Stomach (tissue), 9 donors: Measurements from ENCODE around the gene CTNNA1. TPM values are rescaled to one million over a fixed set of nuclear protein-coding genes. Genes with fewer than 3 reads are reported as not detected.

Experiments
- DNase-seq, 2 donors: peaks; one replicate each; pipeline versions ENCODE4 v3.0.0 to v3.0.0-alpha.2; 2013 to 2019
- H3K27ac ChIP-seq, 5 donors: fragments of 200-600 bp in 4 of 5; sonication (generic) in 4 of 5; one replicate each; pipeline ENCODE4 v1.5.1; 2013 to 2019; ENCODE audit warnings: mild to moderate bottlenecking in 1 of 5, moderate library complexity in 1 of 5
- H3K27me3 ChIP-seq, 3 donors: fragments of 200-600 bp; sonication (generic); one replicate each; pipeline ENCODE4 v1.5.1; 2017 to 2019; ENCODE audit warnings: mixed run types in 1 of 3
- H3K36me3 ChIP-seq, 4 donors: fragments of 200-600 bp; sonication (generic); 1 replicate in 3 of 4; 2 replicates in 1 of 4; pipeline ENCODE4 v1.5.1; 2016 to 2019
- H3K4me1 ChIP-seq, 4 donors: fragments of 200-600 bp; sonication (generic); one replicate each; pipeline ENCODE4 v1.5.1; 2016 to 2019
- H3K4me3 ChIP-seq, 4 donors: fragments of 200-600 bp; sonication (generic) in 3 of 4; one replicate each; pipeline ENCODE4 v1.5.1; 2016 to 2019; ENCODE audit warnings: mild to moderate bottlenecking in 1 of 4
- H3K9me3 ChIP-seq, 4 donors: fragments of 200-600 bp; sonication (generic); one replicate each; pipeline ENCODE4 v1.5.1; 2016 to 2019
- EP300 ChIP-seq: sonication (generic); formaldehyde crosslinking; IDR thresholded peaks from one replicate; pipeline ENCODE4 v1.6.1; 2017; ENCODE audit warnings: antibody characterized with exemption
- POLR2A ChIP-seq, 4 donors: fragments of 450-650 bp; IDR thresholded peaks; one replicate each; pipeline ENCODE4 v1.6.1; 2016; ENCODE audit warnings: antibody characterized with exemption in 4 of 4, control low read depth in 2 of 4, mild to moderate bottlenecking in 1 of 4, moderate library complexity in 1 of 4
- POLR2AphosphoS5 ChIP-seq, 3 donors: sonication (generic); formaldehyde crosslinking; IDR thresholded peaks; one replicate each; pipeline ENCODE4 v1.6.1; 2016; ENCODE audit warnings: antibody characterized with exemption in 3 of 3
- WGBS, 5 donors: extraction: QIAGEN DNeasy Blood & Tissue Kit in 3 of 5; methylation state at CpG; one replicate each; pipeline versions ENCODE4 v1.1.5 to v1.1.7; 2013 to 2018; 5-methylcytosine and 5-hydroxymethylcytosine counted together
- intact Hi-C: fragments of 100-400 bp; cut with DNase I; formaldehyde crosslinking; loops from one replicate; pipeline ENCODE4 v1.15.1; 2023; ENCODE audit warnings: low total_unique reads
- polyA plus RNA-seq, 3 donors: library from polyadenylated mRNA; stranded (reverse); fragments of 200-250 nt; gene quantifications; one replicate each; pipeline ENCODE4 v1.2.3, GENCODE V29; 2013
- total RNA-seq, 5 donors: library from RNA; depleted of rRNA; stranded (reverse); fragments of >200 nt; gene quantifications; one replicate each; pipeline versions ENCODE4 v1.1.0 to v1.2.3, GENCODE V29; 2014 to 2016
- TF ChIP-seq, protein P1 (sequence below), 7 experiments: fragments of 450-650 bp in 4 of 7; fragments of 200-600 bp in 3 of 7; sonication (generic) in 3 of 7; IDR thresholded peaks; one replicate each; pipeline ENCODE4 v1.5.1; 2016 to 2019; ENCODE audit warnings: antibody characterized with exemption in 7 of 7, control low read depth in 2 of 7, mild to moderate bottlenecking in 1 of 7
- donor health status: healthy with polysubstance abuse.
- donor health status: Bipolar disorder and iron deficiency.
- donor health status: healthy.

Gene CTNNA1
- total and polyA plus RNA-seq, 8 donors, result 88.7 to 531 (median 214) TPM

DNA sequence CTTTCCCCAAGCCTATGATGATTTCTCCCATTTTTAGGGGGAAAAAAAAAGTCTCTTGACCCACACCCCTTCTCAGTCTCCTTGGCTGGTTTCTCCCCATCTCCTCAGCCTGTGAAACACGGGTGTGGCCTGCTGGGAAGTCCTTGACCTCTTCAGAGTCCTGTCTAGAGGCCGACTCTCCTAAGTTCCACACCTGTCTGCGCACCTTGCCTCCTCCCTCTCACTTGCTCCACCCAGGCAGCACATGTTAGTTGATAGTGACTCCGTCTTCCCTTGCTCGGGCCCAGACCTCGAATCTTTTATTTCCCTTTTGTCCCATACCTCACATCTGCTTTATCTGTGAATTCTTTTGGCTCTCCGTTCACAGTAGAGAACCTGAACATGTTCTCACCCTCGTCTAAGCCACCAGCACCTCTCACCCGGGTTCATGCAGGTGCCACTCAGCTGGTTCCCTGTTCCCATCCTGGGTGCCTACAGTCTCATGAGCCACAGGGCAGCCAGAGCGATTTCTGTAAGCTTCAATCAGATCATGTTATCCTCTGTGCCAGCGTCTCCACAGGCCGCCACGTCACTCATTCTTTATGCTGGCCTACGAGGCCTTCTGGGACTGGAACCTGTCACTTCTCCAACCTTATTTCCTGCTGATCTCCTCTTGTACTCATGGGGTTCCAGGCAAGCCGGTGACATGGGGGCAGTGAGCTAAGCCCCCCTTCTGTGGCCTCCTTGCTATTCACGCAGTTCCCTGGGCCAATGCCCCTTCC, 173.6 kb downstream of the CTNNA1 start:
- H3K4me1 ChIP-seq, result peaks cover 12 to 33% (median 19%) of the 10 kb centered on the region in 4 donors
- no peaks in the 10 kb centered on the region for H3K27me3 ChIP-seq
- H3K36me3 ChIP-seq, result peaks cover 47 to 87% (median 75%) of the 10 kb centered on the region in 4 donors
- TF ChIP-seq POLR2A (IDR thresholded peaks at IDR 0.05) (no peak), EP300 (no peak), POLR2AphosphoS5 (IDR thresholded peaks at IDR 0.05) (no peak)
- TF ChIP-seq, protein P1, sequence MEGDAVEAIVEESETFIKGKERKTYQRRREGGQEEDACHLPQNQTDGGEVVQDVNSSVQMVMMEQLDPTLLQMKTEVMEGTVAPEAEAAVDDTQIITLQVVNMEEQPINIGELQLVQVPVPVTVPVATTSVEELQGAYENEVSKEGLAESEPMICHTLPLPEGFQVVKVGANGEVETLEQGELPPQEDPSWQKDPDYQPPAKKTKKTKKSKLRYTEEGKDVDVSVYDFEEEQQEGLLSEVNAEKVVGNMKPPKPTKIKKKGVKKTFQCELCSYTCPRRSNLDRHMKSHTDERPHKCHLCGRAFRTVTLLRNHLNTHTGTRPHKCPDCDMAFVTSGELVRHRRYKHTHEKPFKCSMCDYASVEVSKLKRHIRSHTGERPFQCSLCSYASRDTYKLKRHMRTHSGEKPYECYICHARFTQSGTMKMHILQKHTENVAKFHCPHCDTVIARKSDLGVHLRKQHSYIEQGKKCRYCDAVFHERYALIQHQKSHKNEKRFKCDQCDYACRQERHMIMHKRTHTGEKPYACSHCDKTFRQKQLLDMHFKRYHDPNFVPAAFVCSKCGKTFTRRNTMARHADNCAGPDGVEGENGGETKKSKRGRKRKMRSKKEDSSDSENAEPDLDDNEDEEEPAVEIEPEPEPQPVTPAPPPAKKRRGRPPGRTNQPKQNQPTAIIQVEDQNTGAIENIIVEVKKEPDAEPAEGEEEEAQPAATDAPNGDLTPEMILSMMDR (IDR thresholded peaks at IDR 0.05), result no peak
- no peak overlapping the region for H3K4me3 ChIP-seq
- DNase-seq, result no peak
- peak overlapping the region in 1 of 5 donors; percentile 9 for H3K27ac ChIP-seq
- WGBS, 5 donors, result 70 to 82% (median 80%) methylated on average over 16 of the region's 16 CpGs
- H3K9me3 ChIP-seq, result no peaks in the 10 kb centered on the region
- intact Hi-C loops, result no loop called here

DNA sequence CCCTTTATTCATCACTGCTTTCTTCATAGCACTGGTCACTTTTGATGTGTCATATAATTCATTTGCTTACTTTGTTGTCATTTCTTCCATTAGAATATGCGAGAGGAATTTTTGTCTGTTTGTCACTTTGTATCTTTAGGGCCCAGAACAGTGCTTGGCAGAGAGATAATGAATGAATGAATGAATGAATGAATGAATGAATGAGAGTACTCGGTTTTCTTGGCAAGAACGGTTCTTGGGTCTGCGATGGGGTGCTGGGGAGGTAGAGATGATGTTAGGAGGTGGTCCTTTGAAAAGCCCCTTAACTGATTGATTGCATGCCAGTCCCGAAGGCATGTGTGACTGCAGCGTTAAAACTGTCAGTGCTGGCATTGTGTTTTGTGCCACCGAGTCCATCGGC, 174.3 kb downstream of the CTNNA1 start:
- TF ChIP-seq, protein P1 (IDR thresholded peaks at IDR 0.05), result no peak
- no peak for TF ChIP-seq POLR2AphosphoS5 (IDR thresholded peaks at IDR 0.05)
- no peak for TF ChIP-seq EP300
- no peak for TF ChIP-seq POLR2A (IDR thresholded peaks at IDR 0.05)
- 36 to 69% (median 52%) methylated on average over 8 of the region's 8 CpGs for WGBS, 5 donors

DNA sequence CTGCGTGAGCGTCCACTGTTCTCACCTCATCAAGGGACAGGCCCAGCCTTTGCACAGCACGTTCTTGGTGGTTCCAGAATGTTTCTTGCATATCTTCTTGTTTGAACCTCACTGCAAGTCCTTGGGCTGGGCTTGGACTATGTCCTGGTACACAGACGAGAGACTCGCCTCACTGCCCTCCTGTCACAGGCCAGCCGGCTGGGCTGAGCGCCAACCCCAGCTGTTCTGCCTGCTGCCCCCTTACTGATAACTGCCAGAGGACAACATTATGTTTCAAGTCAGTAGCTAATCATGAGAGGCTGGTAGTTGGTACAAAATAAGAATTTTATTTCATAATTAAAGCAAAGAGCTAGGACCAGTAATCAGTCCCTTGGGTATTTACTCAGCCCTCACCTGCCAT, 174.8 kb downstream of the CTNNA1 start:
- peaks cover 58 to 94% (median 86%) of the 10 kb centered on the region in 4 donors for H3K36me3 ChIP-seq
- TF ChIP-seq, protein P1 (IDR thresholded peaks at IDR 0.05), result no peak
- TF ChIP-seq POLR2AphosphoS5 (IDR thresholded peaks at IDR 0.05), result peak in 1 of 3 donors; percentile 67
- no peaks in the 10 kb centered on the region for H3K27me3 ChIP-seq
- DNase-seq, result peak; percentile 84 to 87
- WGBS, 5 donors, result 27 to 48% (median 34%) methylated on average over 7 of the region's 7 CpGs
- no peaks in the 10 kb centered on the region for H3K9me3 ChIP-seq
- H3K27ac ChIP-seq, result peak overlapping the region in 3 of 5 donors; percentile 16 to 43 (median 39)
- H3K4me3 ChIP-seq, result no peak overlapping the region
- intact Hi-C loops, result no loop called here
- peaks cover 12 to 31% (median 18%) of the 10 kb centered on the region in 4 donors for H3K4me1 ChIP-seq

More for the DNA sequence above, 174.3 kb downstream of the CTNNA1 start:
- no peak for DNase-seq
- intact Hi-C loops, result no loop called here
- Histone ChIP-seq H3K27me3 (no peaks in the 10 kb centered on the region), H3K4me3 (no peak overlapping the region), H3K4me1 (peaks cover 12 to 33% (median 19%) of the 10 kb centered on the region in 4 donors), H3K27ac (peak overlapping the region in 3 of 5 donors; percentile 9 to 43 (median 16)), H3K36me3 (peaks cover 54 to 89% (median 82%) of the 10 kb centered on the region in 4 donors), H3K9me3 (no peaks in the 10 kb centered on the region)

DNA sequence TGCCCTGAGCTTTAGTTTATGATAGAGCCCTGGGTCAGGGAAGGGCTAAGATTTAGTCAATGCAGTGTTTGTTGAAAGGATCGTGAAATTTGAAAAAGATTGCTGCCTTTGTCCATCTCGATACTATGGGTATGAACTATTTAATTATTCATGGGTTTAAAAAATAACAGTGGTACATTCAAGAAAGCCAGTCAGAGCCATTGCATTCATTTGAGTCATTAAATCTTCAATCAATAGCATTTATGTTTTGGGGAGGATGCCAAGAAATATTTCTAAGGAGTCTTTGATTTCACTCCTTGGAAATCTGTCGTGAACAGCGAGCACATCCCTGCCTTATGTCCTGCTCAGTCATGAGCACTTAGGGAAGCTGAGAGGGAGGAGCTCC, 176.3 kb downstream of the CTNNA1 start:
- H3K27me3 ChIP-seq, result no peaks in the 10 kb centered on the region
- no peak for DNase-seq
- TF ChIP-seq, protein P1 (IDR thresholded peaks at IDR 0.05), result no peak
- TF ChIP-seq EP300, result no peak
- TF ChIP-seq POLR2AphosphoS5 (IDR thresholded peaks at IDR 0.05), result no peak
- no peak for TF ChIP-seq POLR2A (IDR thresholded peaks at IDR 0.05)
- 76 to 87% (median 81%) methylated on average over 4 of the region's 4 CpGs for WGBS, 5 donors
- H3K4me1 ChIP-seq, result peaks cover 12 to 26% (median 15%) of the 10 kb centered on the region in 4 donors
- no peak overlapping the region for H3K4me3 ChIP-seq
- H3K9me3 ChIP-seq, result no peaks in the 10 kb centered on the region
- peaks cover 69 to 100% (median 97%) of the 10 kb centered on the region in 4 donors for H3K36me3 ChIP-seq
- intact Hi-C loops, result no loop called here
- peak overlapping the region in 1 of 5 donors; percentile 39 for H3K27ac ChIP-seq
